HG02588 (cell line): ENCODE measurements around the gene LSAMP.

Experiments used
- ATAC-seq: cut with Tn5 transposase; IDR thresholded peaks from one replicate; pipeline ENCODE4 v1.9.1; 2021; ENCODE audit warnings: mild to moderate bottlenecking, moderate library complexity; ENCODE audit not compliant: unreplicated experiment

LSAMP gene

GRCh38 chr3:116179091-116179490 lies 266.2 kb downstream of the LSAMP start:
- ATAC-seq: no peak

- ATAC-seq: no peak
Measured at GRCh38 chr3:116176974-116177555, 268.2 kb downstream of the LSAMP start.

DNA sequence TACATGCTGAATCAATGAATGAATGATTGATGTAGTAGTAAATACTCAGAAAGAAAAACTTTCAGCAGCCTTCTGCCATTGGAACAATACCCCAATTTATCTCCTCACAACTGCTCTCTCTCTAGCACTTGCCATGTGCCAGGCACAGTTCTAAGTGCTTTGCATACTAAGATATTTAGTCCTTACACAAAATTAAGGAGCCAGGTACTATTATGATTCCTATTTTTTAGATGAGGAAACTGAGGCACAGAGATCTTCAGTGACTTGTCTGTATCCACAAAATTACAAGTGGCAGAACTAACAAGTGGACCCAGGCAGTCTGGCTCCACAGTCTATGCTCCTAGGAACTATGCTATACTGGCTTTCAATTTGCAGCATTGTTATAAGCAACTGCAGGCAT lies 279.2 kb downstream of the LSAMP start:
- no peak for ATAC-seq

DNA sequence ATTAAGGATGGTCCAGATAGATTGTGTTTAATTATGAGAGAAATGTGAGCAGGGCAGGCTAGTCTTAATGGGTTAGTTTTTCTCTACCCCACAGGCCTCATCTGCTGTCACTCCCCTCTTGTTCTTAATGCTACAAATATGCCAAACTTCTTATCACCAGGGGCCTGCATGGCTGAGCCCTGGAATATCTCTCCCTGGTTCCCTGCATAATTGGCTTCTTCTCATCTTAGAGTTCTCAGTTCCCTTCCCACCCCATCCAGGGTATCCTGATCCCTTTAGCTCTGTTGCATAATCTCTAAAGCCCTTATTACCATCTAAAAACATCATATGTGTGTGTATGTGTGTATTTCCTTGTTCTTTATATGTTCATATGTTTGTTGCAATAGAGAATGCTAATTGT lies 279.6 kb downstream of the LSAMP start:
- ATAC-seq: no peak

GRCh38 chr3:116165135-116165534 lies 280.2 kb downstream of the LSAMP start:
- no peak for ATAC-seq

GRCh38 chr3:116164039-116164438 lies 281.2 kb downstream of the LSAMP start:
- ATAC-seq: no peak

DNA sequence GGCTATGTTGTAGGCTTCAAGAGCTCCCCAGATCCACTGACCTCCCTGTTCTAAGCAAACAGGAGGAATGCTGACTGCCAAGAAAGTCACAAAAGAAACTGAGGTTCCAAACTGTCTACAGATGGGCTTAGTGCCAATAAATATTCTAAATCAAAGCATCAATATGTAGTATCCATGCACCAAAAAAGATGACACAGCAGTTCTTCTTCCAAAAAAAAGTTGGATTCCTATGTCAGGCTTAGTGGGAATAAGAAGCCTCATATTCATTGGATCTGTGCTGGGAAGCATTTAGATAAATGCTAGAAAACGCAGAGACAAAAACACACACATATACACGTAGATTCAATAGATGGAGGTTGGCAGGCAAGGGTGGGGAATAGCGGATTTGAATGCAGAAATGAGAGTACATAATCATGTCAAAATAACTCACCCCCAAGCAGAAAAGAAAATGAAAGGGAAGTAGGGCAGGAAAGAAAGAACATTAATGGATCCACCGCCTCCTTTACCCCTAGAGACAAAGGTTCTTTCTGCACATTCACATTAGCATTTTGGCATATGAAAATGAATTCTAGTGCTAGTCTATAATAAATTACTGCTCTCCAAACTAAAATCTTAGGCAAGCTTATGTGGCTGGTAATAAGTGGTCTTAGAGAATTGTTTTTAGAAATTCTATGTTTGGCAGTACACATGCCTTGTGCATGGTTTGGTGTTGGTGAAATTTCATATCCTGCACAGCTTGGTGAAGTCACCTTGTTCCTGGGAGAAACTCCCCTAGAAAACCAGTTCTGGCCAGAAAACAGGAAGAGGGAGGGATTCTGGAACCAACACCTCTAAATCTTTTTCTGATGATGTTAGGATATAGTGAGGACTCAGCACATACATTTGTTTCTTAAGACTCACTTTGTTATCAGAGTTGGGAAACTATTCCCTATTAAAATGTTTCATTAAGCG lies 283.4 kb downstream of the LSAMP start:
- no peak for ATAC-seq

DNA sequence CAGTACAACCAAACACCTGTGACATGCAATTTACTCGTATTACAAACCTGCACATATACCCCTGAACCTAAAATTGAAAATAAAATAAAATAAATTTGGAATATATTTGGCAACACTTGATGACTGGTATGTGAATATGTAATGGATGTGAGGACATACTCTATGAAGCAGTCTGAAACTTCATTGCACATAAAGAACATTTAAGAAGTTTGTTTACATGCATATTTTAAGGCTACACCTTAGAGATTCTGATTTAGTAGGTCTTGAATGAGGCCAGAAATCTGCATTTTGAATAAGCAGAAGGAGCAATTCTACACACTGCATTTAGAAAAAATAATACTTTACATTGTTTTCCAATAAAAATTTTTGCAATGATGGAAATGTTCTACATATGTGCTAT lies 284.7 kb downstream of the LSAMP start:
- ATAC-seq: no peak

GRCh38 chr3:116155841-116156240 lies 289.4 kb downstream of the LSAMP start:
- ATAC-seq: no peak

DNA sequence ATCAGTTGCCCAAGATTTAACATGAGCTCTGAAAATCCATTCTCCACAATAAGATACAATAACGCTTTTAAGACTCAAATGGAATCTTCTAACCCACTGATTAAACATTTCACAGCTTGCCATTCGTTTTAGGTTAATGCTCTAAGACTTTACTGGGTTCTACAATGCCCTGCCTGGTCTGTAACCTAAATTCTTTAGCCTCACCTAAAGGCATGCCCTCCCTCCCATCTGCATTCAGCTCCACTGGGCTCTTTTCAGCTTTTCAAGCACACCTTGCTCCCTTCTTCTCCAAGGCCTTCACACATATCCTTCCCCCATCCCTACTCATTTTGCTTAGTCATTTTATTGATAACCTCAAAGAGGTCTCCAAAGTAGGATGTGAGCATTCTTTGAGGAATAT lies 290.9 kb downstream of the LSAMP start:
- ATAC-seq: no peak

GRCh38 chr3:116153174-116153573 lies 292.1 kb downstream of the LSAMP start:
- ATAC-seq: no peak

GRCh38 chr3:116150655-116151167 lies 294.6 kb downstream of the LSAMP start:
- no peak for ATAC-seq

DNA sequence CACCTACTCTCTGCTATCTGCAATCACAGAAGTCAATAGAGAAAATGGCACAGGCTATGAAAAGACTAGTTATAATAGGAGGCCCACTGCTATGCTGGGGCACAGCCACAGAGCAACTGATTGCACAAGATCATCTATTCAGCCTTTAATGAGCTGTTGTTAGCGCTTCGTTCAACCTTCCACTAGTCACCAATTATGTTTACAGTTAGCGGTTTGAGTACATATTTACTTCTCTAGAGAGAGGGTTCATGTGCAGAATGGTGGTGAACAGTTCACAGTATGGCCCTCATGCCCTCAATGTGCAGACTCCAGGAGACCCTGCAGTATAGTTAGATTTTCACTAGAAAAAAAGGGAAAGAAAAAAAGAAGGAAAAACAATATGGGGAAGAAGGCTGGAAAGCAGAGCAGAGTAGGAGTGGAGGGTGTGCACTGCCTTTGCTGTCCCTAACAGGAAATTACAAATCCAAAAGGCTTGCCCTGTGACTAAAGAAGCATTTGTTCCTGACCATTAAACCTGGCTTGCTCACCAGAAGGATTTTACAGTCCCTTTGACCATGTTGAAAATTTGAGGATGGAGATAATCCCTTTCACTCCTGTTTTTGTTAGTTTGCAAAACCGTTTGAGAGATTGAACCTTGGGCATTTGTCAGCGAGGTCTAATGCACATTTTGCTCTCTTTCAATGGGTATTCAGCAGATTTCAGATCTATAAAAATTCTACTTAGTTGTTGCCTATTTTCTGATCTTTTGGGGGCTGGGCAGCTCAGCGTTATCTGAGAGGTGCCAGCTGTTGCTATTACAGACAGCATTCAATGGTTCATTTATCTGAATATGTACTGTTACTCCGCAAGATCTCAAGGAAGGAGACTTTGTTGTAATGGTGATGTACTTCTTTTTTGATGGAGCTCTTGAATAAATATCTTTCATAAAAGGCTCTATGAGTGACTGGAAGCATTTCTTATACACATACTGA lies 296.1 kb downstream of the LSAMP start:
- ATAC-seq: no peak

- ATAC-seq: no peak
Measured at GRCh38 chr3:116145613-116146012, 299.7 kb downstream of the LSAMP start.

DNA sequence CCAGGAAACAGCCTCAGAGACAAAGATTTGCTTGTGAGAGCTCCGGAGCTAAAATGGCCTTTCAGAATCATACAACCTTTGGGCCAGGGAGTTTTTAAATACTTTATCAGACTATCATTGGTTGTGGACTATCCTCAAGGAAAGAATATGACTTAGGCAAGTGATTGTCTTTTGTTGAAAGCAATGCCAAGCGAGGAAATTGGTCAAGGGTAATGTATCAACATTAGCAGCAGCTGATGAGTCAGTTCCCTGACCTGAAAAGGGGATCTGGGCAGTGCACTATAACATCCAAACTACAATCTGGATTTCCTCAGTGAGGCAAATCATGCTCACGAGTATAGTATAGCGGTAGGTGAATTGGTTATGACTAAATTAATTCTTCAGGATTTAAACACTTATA lies 303.6 kb downstream of the LSAMP start:
- no peak for ATAC-seq

DNA sequence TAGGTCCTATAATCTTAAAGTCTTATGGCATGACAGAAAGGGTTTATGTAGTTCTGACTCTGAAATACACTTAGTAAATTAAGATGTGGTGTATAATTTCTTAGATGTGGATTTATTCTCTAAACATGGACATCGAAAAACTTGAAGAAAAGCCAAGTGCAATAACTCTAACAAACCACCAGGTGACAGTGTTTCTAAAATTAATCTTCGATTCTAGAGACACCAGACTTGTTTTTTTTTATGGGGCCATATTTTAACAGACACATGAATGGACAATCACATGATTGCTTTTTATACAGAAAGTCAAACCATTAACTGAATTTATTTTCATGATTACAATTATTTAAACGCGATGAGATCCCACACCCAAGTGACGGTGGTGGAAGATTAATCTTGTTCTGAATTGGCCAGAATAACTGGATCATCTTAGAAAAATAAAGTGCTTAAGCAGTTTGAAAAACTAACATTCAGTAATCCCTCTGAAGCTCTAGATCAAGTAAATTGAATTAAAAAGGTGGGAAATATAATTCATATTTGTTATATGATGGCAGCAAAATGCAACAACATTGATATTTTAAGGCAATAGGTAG lies 305.1 kb downstream of the LSAMP start:
- ATAC-seq: peak; percentile 47

- peak; percentile 38 for ATAC-seq
Measured at GRCh38 chr3:116139641-116140040, 305.6 kb downstream of the LSAMP start.

DNA sequence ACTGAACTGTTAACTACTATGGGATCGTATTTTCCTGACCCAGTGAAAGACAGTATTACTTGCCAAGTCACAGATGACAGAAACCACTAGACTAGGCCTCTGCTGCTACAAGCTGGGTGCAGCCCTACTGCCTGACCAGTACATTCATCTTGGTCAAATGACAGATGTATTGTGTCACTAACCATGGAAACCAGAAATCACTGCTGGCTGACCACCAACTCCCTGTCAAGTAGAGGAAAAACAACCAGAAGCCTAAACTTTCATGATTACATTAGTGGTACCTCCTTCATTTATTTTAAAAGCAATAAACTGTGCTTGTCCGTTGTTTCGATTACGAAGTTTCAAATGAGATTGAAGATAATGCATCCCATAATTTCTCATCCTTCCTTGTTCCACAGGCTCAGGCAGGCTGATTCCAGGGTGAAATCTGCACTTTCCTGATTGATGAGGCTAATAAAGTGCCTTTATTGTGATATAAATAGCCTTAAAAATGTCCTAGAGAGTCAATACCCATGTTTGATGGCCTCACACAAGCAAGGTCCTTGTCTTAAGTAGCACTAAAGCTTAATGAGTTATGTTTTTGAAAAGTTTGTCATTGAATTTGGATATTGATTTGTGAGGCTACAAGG lies 309.7 kb downstream of the LSAMP start:
- no peak for ATAC-seq

DNA sequence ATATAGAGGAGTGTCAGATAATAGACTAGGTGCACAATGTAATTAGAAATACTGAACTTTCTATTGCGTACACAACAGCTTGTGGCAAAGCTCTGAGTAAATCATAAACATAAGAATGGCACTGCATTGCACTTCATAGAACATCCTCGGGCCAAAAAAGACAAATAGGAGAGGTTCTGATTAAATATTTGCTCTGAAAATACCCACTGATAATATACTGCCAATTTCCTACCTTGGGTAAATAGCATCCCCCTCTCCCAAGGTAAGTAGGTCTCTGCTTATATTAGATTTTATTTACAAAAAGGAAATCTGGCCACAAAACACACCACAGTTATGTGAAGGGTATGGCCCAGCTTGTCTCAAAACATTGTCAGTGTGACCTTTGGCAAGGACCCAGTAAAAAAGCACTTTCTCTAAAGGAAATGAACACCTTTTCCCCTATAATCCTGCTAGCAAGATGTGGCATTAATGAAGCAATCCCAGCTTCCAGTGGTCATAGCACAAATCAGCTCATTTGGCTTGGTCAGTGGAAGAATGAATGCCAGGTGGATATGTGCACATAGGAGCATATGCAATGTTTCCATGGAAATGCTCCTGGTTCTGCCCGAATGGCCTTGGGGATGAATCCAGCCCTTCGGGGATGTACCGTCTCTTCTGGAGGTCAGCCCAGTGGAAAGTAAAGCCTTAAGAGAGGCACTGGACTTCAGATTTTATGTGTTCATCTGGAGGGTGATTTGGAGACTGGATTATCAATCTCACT lies 315.9 kb downstream of the LSAMP start:
- no peak for ATAC-seq
